HepG2 (cell line): Measurements from ENCODE around the gene RSPH1. TPM values are rescaled to one million over a fixed set of nuclear protein-coding genes. Genes with fewer than 3 reads are reported as not detected.

Experiments
- ATAC-seq: fragments of 200-7000 bp; cut with Tn5 transposase; 3 replicates; pipeline ENCODE4 v1.9.1; 2020; ENCODE audit warnings: mild to moderate bottlenecking, moderate library complexity
- BruUV-seq: library from RNA; stranded (reverse); fragments of 400-500 nt; replicated peaks from 2 replicates; lab custom pipeline; 2021; lab: Mats Ljungman, UMichigan
- CTCF ChIA-PET: fragments of 300-600 bp; formaldehyde crosslinking; extraction: SDS; loops from one replicate; lab custom pipeline; 2021; ENCODE audit warnings: low total read pairs, inconsistent platforms, low intra/inter-chr PET ratio; lab: Yijun Ruan, JAX
- POLR2A ChIA-PET: fragments of 350-600 bp; sonication (Branson Sonifier 250); formaldehyde crosslinking; loops from one replicate; lab custom pipeline; 2020; ENCODE audit warnings: antibody characterized with exemption, inconsistent platforms; lab: Yijun Ruan, JAX
- DNase-seq: peaks from one replicate; pipeline ENCODE4 v3.0.0-alpha.2; 2015; ENCODE audit warnings: low spot score
- FAIRE-seq: peaks from 3 replicates; lab custom pipeline; 2011; peaks lifted over from hg19 to GRCh38; lab: Jason Lieb, UNC
- H2AFZ ChIP-seq: one replicate; pipeline ENCODE4 v1.6.1; 2011; ENCODE audit warnings: low read length, inconsistent platforms
- H3K27ac ChIP-seq: fragments of 300-600 bp; 3 replicates; pipeline ENCODE4 v1.8.0; 2011; ENCODE audit warnings: mixed run types, mild to moderate bottlenecking, mixed read lengths, low read length, inconsistent platforms; ENCODE audit not compliant: insufficient read depth; ENCODE audit errors: extremely low read length
- H3K27me3 ChIP-seq, 2 experiments: fragments of 200-600 bp in 1 of 2; 2 replicates in 1 of 2; 3 replicates in 1 of 2; pipeline versions ENCODE4 v1.6.0 to v1.8.0; 2011; ENCODE audit warnings: low read length in 2 of 2, mild to moderate bottlenecking in 2 of 2, moderate library complexity in 2 of 2, inconsistent platforms in 1 of 2; ENCODE audit not compliant: insufficient read depth in 2 of 2, control insufficient read depth in 1 of 2
- H3K36me3 ChIP-seq, 2 experiments: fragments of 200-600 bp in 1 of 2; replicated peaks in 1 of 2; 2 replicates in 1 of 2; 3 replicates in 1 of 2; pipeline versions ENCODE4 v1.5.1 to v1.8.0; 2011; ENCODE audit warnings: low read length in 2 of 2, inconsistent platforms in 1 of 2; ENCODE audit not compliant: insufficient read depth in 2 of 2, control insufficient read depth in 1 of 2
- H3K4me1 ChIP-seq: 2 replicates; pipeline ENCODE4 v1.5.1; 2012; ENCODE audit warnings: low read length, inconsistent platforms; ENCODE audit not compliant: insufficient read depth
- H3K4me2 ChIP-seq: 2 replicates; pipeline ENCODE4 v1.6.0; 2011; ENCODE audit warnings: low read depth, low read length, inconsistent platforms
- H3K4me3 ChIP-seq, 3 experiments: fragments of 200-600 bp in 1 of 3; sonication (generic), shearing (Covaris generic) in 1 of 3; replicated peaks in 1 of 3; 2 replicates each; pipeline ENCODE4 v1.5.1; 2011 to 2016; ENCODE audit warnings: low read length in 3 of 3, inconsistent platforms in 2 of 3, low read depth in 2 of 3, mild to moderate bottlenecking in 2 of 3, control low read depth in 1 of 3, mixed read lengths in 1 of 3; ENCODE audit not compliant: insufficient read depth in 1 of 3
- H3K79me2 ChIP-seq: one replicate; pipeline ENCODE4 v1.6.1; 2011; ENCODE audit warnings: low read length, inconsistent platforms; ENCODE audit not compliant: insufficient read depth
- H3K9ac ChIP-seq: 2 replicates; pipeline ENCODE4 v1.6.0; 2011; ENCODE audit warnings: mild to moderate bottlenecking, low read depth, low read length, inconsistent platforms; ENCODE audit not compliant: insufficient read depth
- H3K9me3 ChIP-seq: 2 replicates; pipeline ENCODE4 v1.5.1; 2012; ENCODE audit warnings: mild to moderate bottlenecking, low read length
- H4K20me1 ChIP-seq: 2 replicates; pipeline ENCODE4 v1.6.0; 2011; ENCODE audit warnings: inconsistent platforms, mild to moderate bottlenecking, low read length, moderate library complexity; ENCODE audit not compliant: insufficient read depth
- BHLHE40 ChIP-seq: IDR thresholded peaks from 2 replicates; pipeline ENCODE4 v1.6.1; 2011; ENCODE audit warnings: low read length, improper control_type of control experiment
- IRX3 ChIP-seq: sonication (generic); formaldehyde crosslinking; IDR thresholded peaks from 2 replicates; pipeline ENCODE4 v1.8.1; 2023; ENCODE audit warnings: mild to moderate bottlenecking, low read depth, missing genetic modification reagents, borderline replicate concordance
- KLF16 ChIP-seq, 2 experiments: sonication (generic) in 1 of 2; formaldehyde crosslinking in 1 of 2; IDR thresholded peaks; 2 replicates each; pipeline versions ENCODE4 v1.6.1 to v1.8.0; 2016 to 2023; ENCODE audit warnings: missing genetic modification reagents in 2 of 2, missing compliant biosample characterization in 1 of 2
- MTF1 ChIP-seq: sonication (generic); formaldehyde crosslinking; IDR thresholded peaks from 2 replicates; pipeline ENCODE4 v1.5.0; 2020; ENCODE audit warnings: missing genetic modification reagents
- RAD51 ChIP-seq: fragments of 450-650 bp; IDR thresholded peaks from 2 replicates; pipeline ENCODE4 v1.6.1; 2016; ENCODE audit warnings: borderline replicate concordance
- SRY ChIP-seq: sonication (generic); formaldehyde crosslinking; IDR thresholded peaks from 2 replicates; pipeline ENCODE4 v1.8.0; 2022; ENCODE audit warnings: mild to moderate bottlenecking, missing genetic modification reagents
- ZFP37 ChIP-seq: sonication (generic); formaldehyde crosslinking; IDR thresholded peaks from 2 replicates; pipeline ENCODE4 v1.4.0; 2020; ENCODE audit warnings: missing genetic modification reagents, borderline replicate concordance
- ZNF207 ChIP-seq: fragments of 450-650 bp; IDR thresholded peaks from 2 replicates; pipeline ENCODE4 v1.6.1; 2016; ENCODE audit warnings: antibody characterized with exemption, borderline replicate concordance
- WGBS: methylation state at CpG from one replicate; pipeline ENCODE4 v1.1.6; 2017; ENCODE audit warnings: low lambda C conversion rate; 5-methylcytosine and 5-hydroxymethylcytosine counted together
- in situ Hi-C: cut with HindIII; loops from 2 replicates; pipeline ENCODE4 v1.10.0; 2017; ENCODE audit warnings: low pct_unique_long_range_greater_than_20kb; ENCODE audit not compliant: extremely low pct_ligation_motif_present
- intact Hi-C: fragments of 100-400 bp; cut with micrococcal nuclease; formaldehyde crosslinking; loops from one replicate; pipeline ENCODE4 v1.10.0; 2022; ENCODE audit not compliant: unreplicated experiment
- polyA plus RNA-seq, 8 experiments: library from polyadenylated mRNA; depleted of rRNA in 3 of 8; stranded (reverse) in 7 of 8; unstranded in 1 of 8; fragments of >200 nt; fragmentation: Illumina TruSeq in 4 of 8; extraction: Trizol in 4 of 8; gene quantifications; 2 replicates each; pipeline versions ENCODE4 v1.2.1 to v1.2.3, GENCODE V29; 2011 to 2016; ENCODE audit warnings: low read depth in 4 of 8, missing spikeins in 1 of 8, mixed read lengths in 1 of 8; ENCODE audit not compliant: insufficient read depth in 1 of 8
- total RNA-seq, 5 experiments: library from RNA; depleted of rRNA; stranded (reverse); fragments of >200 nt; fragmentation: Illumina TruSeq; extraction: Trizol; gene quantifications; 2 replicates each; pipeline ENCODE4 v1.2.3, GENCODE V29; 2016; ENCODE audit warnings: low read depth in 1 of 5
- TF ChIP-seq, protein P1 (sequence below), 2 experiments: sonication (generic) in 1 of 2; formaldehyde crosslinking in 1 of 2; IDR thresholded peaks; 2 replicates each; pipeline versions ENCODE4 v1.5.1 to v1.6.1; 2011 to 2020; ENCODE audit warnings: borderline replicate concordance in 1 of 2, low read depth in 1 of 2, low read length in 1 of 2, mild to moderate bottlenecking in 1 of 2, missing genetic modification reagents in 1 of 2, moderate library complexity in 1 of 2
- TF ChIP-seq, protein P2 (sequence below): sonication (generic); formaldehyde crosslinking; IDR thresholded peaks from 2 replicates; pipeline ENCODE4 v1.4.0; 2020; ENCODE audit warnings: missing genetic modification reagents

The RSPH1 gene
- total and polyA plus RNA-seq, 2 of the 13 experiments (the other 11 are each of a cell fraction or from before 2014, with no cell fraction given), result not detected

DNA sequence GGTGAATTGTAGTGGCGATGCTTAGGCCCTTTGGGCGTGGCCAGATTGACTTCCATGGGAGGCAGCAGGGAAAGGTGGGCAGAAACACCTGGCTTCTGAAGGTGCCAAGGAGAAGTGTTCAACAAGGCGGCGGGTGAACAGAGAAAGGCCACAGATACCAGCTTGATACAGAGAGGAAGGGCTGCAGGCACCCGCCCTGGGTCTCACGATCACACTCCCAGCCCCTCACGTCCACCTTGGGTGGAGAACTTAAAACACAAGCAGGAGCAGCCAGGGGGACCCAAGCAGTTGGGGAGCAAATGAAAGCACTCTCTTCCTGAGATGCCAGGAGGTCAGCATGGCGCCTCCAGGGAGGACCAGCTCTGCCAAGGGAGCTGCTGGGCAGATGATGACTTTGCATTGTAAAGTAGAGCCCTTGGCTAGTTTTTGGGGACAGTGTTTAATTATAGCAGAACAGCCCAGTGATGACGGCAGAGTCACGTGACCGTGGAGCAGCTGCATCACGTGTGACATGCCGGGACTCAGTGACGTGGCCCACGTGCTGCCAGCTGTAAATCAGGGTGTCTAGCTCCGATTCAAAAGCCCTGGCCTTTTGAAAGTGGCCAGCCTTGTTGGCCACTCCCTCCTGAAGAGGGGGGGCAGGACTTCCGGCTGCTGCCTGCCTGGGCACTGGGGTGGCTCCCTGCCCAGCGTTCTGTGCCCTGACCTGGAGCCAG is 36.6 kb upstream of the RSPH1 start:
- Histone ChIP-seq H3K27ac (no peak overlapping the region), H4K20me1 (no peaks in the 10 kb centered on the region), H3K4me1 (peaks cover 6% of the 10 kb centered on the region; the same call in 1 of the 2 replicates), H3K9me3 (no peaks in the 10 kb centered on the region), H2AFZ (no peak overlapping the region), H3K9ac (no peak overlapping the region), H3K36me3 (no peaks in the 10 kb centered on the region), H3K27me3 (no peaks in the 10 kb centered on the region; a peak in 1 of 5 replicates), H3K4me2 (no peak overlapping the region)
- intact Hi-C loops, result no loop called here
- POLR2A ChIA-PET, result no interaction called here
- WGBS, result 65% methylated on average over 10 of the region's 18 CpGs
- no peak for FAIRE-seq
- no peak for TF ChIP-seq MTF1
- TF ChIP-seq, protein P1, sequence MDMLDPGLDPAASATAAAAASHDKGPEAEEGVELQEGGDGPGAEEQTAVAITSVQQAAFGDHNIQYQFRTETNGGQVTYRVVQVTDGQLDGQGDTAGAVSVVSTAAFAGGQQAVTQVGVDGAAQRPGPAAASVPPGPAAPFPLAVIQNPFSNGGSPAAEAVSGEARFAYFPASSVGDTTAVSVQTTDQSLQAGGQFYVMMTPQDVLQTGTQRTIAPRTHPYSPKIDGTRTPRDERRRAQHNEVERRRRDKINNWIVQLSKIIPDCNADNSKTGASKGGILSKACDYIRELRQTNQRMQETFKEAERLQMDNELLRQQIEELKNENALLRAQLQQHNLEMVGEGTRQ (IDR thresholded peaks at IDR 0.05; ENCODE audit: low read depth, low read length), result peak; percentile 39; the same call in 1 of the 2 replicates
- TF ChIP-seq, protein P1 (CRISPR knock-in tag; IDR thresholded peaks at IDR 0.05; ENCODE audit: borderline replicate concordance), result no peak
- peak; percentile 48; the same call in 1 of the 2 replicates for TF ChIP-seq RAD51
- TF ChIP-seq, all 625 proteins: peak for 2
- in situ Hi-C loops, result no loop called here
- DNase-seq (no peak), ATAC-seq (no peak)
- Histone ChIP-seq H3K79me2 (no peaks in the 10 kb centered on the region), H3K4me3 (no peak overlapping the region)
- CTCF ChIA-PET, result no interaction called here
- no TSS peak for BruUV-seq

DNA sequence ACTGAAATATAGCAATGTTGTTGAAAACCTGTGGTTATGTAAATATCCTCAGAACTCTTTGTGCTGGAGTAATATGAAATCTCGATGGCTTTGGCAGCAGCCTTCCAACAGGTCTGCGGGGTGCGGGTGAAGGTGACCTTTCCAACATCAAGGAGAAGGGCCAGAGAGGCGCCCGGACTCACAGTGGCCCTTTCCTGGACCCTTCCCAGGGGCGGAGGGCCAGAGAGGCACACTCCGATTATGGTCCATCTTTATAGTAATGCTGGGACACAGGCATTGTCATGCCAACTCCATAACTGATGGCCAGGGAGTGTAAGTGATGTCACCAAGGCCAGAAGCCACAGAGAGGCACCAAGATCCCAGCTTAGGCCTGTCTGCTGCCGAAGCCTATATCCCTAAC is 35.7 kb upstream of the RSPH1 start:
- Histone ChIP-seq H3K9me3 (no peaks in the 10 kb centered on the region), H3K36me3 (no peaks in the 10 kb centered on the region), H3K27me3 (no peaks in the 10 kb centered on the region; a peak in 1 of 5 replicates), H4K20me1 (no peaks in the 10 kb centered on the region), H3K79me2 (no peaks in the 10 kb centered on the region), H3K4me3 (no peak overlapping the region), H3K9ac (no peak overlapping the region), H3K27ac (no peak overlapping the region), H2AFZ (no peak overlapping the region), H3K4me1 (peaks cover 10% of the 10 kb centered on the region), H3K4me2 (no peak overlapping the region)
- WGBS, result 53% methylated on average over 6 of the region's 8 CpGs
- CTCF ChIA-PET, result no interaction called here
- ATAC-seq (no peak), DNase-seq (no peak), FAIRE-seq (no peak)
- POLR2A ChIA-PET, result no interaction called here
- BruUV-seq, result no TSS peak
- intact Hi-C loops, result no loop called here
- in situ Hi-C loops, result no loop called here
- TF ChIP-seq KLF16 (CRISPR knock-in tag; IDR thresholded peaks at IDR 0.05), result no peak
- TF ChIP-seq ZNF207, result no peak
- no peak for TF ChIP-seq ZFP37 (CRISPR knock-in tag)
- TF ChIP-seq SRY (CRISPR knock-in tag), result no peak
- no peak for TF ChIP-seq BHLHE40
- no peak for TF ChIP-seq IRX3 (CRISPR knock-in tag)
- TF ChIP-seq, protein P2, sequence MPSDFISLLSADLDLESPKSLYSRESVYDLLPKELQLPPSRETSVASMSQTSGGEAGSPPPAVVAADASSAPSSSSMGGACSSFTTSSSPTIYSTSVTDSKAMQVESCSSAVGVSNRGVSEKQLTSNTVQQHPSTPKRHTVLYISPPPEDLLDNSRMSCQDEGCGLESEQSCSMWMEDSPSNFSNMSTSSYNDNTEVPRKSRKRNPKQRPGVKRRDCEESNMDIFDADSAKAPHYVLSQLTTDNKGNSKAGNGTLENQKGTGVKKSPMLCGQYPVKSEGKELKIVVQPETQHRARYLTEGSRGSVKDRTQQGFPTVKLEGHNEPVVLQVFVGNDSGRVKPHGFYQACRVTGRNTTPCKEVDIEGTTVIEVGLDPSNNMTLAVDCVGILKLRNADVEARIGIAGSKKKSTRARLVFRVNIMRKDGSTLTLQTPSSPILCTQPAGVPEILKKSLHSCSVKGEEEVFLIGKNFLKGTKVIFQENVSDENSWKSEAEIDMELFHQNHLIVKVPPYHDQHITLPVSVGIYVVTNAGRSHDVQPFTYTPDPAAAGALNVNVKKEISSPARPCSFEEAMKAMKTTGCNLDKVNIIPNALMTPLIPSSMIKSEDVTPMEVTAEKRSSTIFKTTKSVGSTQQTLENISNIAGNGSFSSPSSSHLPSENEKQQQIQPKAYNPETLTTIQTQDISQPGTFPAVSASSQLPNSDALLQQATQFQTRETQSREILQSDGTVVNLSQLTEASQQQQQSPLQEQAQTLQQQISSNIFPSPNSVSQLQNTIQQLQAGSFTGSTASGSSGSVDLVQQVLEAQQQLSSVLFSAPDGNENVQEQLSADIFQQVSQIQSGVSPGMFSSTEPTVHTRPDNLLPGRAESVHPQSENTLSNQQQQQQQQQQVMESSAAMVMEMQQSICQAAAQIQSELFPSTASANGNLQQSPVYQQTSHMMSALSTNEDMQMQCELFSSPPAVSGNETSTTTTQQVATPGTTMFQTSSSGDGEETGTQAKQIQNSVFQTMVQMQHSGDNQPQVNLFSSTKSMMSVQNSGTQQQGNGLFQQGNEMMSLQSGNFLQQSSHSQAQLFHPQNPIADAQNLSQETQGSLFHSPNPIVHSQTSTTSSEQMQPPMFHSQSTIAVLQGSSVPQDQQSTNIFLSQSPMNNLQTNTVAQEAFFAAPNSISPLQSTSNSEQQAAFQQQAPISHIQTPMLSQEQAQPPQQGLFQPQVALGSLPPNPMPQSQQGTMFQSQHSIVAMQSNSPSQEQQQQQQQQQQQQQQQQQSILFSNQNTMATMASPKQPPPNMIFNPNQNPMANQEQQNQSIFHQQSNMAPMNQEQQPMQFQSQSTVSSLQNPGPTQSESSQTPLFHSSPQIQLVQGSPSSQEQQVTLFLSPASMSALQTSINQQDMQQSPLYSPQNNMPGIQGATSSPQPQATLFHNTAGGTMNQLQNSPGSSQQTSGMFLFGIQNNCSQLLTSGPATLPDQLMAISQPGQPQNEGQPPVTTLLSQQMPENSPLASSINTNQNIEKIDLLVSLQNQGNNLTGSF (CRISPR knock-in tag), result no peak
